HG02885 (cell line): ENCODE results near the gene DNM1.

Experiments used
- ATAC-seq: cut with Tn5 transposase; IDR thresholded peaks from one replicate; pipeline ENCODE4 v1.9.1; 2021; ENCODE audit warnings: mild to moderate bottlenecking; ENCODE audit not compliant: unreplicated experiment, poor library complexity

DNM1 gene

GRCh38 chr9:128203024-128203706 lies at the start of gene DNM1:
Gene DNM1 (plus strand): TSS chr9:128203379. CDS start chr9:128203471, 92 bp downstream.
- ATAC-seq, result peak; percentile 83

GRCh38 chr9:128153947-128154695 lies 49.1 kb upstream of the DNM1 start:
- no peak for ATAC-seq

- ATAC-seq, result no peak
Measured at GRCh38 chr9:128155736-128156500, 47.3 kb upstream of the DNM1 start.

DNA sequence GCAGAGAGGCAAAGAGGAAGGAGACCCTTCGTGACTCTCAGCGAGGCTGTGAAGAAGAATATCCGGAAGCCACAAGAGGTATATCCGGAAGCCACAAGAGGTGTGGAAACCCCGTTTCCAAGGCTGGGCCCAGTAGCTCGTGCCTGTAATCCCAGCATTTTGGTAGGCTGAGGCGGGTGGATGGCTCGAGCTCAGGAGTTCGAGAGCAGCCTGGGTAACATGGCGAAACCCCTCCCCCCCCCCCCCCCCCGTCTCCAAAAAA lies 43.7 kb upstream of the DNM1 start:
- ATAC-seq, result no peak

GRCh38 chr9:128159784-128160602 lies 43.2 kb upstream of the DNM1 start, which contains the start of gene BBLN:
Gene BBLN (plus strand): TSS chr9:128160265. CDS start chr9:128160408, 143 bp downstream.
- peak; percentile 85 for ATAC-seq

DNA sequence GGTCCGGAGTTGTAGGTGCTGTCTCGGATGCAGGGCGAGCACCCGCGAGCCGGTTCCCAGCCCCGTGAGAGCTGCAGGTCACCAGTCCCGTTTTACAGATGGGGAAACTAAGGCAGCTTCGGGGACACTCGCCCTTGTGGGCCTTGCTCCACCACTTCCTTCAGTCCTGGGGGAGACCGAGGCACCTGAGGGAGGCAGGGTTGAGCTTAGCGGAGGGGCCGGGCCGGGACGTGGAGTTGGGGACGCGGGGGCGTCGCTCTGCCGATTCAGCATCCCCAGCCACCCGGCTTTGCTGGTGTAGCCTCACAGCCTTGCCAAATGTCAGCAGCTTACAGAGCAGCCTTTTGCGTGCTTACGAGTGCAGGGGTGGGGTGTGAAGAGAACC lies 42.6 kb upstream of the DNM1 start:
- peak; percentile 13 for ATAC-seq

GRCh38 chr9:128161215-128161902 lies 41.8 kb upstream of the DNM1 start:
- no peak for ATAC-seq

DNA sequence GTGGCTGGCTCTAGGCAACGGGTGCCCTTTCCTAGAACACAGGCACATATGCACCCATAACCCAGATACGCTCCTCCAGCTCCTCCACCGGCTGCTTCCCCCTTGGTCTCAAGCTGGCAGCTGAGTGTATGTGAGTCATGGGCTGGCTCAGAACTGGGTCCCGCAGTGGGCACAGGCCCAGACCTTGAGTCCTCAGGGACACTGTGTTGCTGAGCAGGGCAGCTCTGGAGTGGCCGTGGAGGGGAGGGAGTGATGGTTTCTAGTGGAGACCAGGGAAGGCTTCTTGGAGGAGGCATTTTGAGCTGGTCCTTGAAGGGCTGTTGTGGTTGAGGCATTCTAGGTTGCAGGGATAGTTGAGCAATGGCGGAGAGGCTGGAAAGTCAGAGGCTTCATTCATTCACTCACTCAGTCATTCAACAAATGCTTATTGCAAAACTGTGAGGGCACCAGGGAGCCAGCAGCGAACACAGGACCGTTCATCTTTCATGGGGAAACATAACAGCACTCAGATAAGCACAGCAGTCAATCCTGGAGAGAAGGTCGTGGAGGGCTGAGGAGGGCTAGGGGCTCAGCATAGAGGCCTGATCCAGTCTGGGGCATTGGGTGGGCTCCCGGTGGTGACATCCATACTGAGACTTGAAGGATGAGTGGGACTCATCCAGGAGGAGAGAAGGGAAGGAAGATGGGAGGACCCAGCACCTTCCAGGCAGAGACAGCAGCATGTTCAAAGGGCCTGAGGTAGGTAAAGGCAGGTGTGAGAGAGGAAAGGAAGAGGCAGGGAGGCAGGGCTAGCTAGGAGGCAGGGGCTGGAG lies 40.8 kb upstream of the DNM1 start:
- ATAC-seq, result no peak

DNA sequence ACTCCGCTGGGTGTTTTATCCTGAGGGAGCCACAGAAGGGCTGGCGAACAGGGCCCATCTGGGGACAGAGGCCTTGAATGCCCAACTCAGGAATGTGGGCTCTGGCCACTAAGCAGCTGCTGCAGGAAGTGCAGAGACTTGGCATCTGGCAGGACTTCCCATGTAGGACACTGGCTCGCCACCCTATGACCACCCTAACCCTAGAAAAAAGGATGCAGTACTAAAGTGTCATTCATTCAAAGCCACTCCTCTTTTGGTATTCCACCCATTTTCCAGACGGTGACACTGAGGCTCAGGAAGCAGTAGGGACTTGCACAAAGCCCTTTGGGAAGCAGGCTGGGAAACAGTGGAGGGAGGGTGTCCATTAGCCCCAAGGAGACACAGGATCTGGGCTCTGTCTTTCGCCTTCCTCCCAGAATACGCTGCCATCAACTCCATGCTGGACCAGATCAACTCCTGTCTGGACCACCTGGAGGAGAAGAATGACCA lies 40.1 kb upstream of the DNM1 start:
- no peak for ATAC-seq

DNA sequence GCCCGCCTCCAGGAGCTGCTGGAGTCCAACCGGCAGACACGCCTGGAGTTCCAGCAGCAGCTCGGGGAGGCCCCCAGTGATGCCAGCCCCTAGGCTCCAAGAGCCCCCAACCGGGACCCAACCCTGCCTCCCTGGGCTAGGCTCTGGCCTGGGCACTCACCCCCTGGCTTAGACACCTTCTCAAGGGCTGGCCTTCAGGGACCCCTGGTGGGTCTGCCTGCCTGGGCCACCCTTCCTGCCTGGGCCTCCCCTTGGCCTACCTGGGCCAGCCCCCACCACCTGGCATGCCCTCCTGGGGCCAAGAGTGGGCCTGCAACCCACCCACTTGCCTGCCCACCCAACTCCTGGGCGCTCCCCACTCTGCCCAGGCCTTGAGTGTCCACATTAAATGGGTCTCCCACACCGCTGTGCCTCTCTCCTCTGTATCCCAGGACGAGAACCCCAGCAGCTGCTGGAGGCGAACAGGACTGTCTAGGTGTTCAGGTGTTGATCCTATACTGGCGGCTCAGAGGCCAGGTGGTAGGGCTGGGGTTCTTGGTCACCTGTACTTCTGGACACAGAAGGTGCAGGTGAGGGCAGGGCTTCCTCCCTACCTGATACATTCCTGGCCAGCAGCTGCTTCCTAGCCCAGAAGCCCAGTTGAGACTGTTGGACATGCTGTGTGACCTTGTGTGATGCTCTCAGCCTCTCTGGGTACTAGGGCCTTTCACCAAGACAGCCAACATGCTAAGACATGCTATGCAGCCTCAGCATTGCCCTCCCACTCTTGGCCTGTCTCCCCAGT lies 39.5 kb upstream of the DNM1 start:
- no peak for ATAC-seq

DNA sequence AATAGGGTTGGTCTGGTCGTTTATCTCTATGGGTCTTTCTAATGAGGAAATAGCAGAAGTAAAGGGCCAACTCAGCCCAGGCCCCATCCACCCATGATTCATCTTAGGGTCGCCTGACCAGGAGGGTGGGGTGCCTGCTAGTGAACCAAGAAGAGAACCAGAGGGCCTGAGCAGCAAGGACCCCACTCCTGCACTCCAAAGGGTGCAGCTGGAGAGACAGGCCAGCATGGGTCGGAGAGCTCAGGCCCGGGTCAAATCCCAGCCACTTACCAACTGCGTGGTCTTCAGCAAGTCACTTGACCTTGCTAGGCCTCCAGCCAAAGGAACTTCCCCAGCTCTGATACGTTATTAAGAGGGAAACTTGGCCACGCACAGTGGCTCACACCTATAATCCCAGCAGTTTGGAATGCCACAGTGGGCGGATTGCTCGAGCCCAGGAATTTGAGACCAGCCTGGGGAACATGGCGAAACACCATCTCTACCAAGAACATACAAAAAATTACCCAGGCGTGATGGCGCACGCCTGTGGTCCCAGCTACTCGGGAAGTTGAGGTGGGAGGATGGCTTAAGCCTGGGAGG lies 38.8 kb upstream of the DNM1 start:
- ATAC-seq, result no peak

GRCh38 chr9:128166169-128166568 lies 37.0 kb upstream of the DNM1 start:
- ATAC-seq, result no peak

DNA sequence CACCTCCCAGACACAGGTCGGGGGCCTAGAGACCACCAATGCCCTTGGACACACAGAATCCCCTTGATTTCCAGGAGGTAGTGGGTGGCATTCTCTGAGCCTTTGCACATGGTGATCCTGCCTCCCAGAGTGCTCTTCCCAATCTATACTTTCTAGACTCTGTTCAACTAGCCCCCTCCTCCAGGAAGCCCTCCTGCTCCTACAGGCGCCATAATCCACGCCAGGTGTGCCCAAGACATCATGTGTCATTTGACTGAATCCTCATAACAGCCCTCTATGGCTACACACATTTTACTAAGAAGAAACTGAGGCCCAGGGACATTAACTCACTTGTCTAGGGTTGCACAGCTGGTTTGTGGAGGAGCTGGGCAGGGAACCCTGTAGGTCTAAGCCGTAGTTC lies 36.0 kb upstream of the DNM1 start:
- ATAC-seq, result no peak

GRCh38 chr9:128168731-128169308 lies 34.4 kb upstream of the DNM1 start:
- no peak for ATAC-seq

DNA sequence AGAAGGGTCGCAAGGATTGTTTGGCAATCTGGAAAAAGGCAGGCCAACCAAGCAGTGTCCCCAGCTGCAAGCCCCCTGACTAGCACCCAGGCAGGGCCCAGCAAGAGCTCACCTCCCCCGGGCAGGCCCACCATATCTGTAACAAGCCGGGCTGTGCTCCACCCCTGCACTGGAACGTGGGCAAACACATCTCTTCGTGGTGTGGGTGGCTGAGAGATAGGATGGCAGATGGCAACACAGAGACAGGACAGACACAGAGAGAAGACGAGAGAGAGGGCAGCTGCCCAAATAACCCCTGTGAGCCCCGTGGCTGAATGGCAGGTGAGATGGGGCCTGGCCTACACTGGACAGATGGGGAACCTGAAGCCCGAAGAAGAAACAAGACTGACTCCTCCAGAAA lies 33.7 kb upstream of the DNM1 start:
- ATAC-seq, result no peak

DNA sequence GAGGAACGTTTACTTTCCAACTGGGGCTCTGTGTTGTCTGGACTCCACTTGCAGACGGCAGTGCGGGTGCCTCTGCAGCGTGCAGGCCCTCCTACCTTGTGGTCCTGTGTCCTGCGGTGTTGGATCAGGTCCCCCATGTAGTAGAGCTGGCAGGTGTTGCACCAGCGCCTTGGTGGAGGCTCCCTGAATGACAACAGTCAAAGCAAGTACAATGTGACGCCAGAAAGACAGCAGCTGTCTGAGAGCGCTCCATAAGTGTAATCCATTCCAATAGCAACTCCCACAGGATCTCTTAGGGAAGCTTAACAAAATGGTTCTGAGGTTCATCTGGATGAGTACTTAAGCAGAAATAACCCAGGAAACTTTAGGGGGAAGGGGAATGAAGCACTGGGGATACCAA lies 33.3 kb upstream of the DNM1 start:
- no peak for ATAC-seq

DNA sequence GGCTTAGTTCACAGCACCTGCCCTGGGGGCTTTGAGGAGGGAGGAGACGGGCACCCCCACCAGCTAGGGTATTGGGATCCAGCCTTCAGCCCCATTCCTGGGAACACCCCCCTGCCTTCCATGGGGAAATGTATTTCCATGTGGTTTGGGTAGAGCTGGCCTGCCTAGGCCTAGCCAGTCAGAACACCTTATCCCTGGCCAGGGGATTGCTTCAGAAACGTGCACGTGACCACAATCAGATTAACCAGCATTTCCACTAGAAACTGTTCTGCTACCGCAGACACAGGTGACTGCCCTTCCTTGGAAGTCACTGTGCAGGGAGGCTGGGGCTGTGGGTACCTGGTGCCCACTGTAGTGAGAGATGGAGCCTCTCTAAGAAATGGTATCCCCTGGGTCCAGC lies 29.1 kb upstream of the DNM1 start:
- ATAC-seq, result no peak
